ENCODE data around the gene LRP1-AS. TPM values are rescaled to one million over a fixed set of nuclear protein-coding genes. Genes with fewer than 3 reads are reported as not detected.

Gene LRP1-AS
- polyA plus RNA-seq, 1 donor (not counting 4 experiments of a cell fraction or from before 2014, with no cell fraction given), result not detected

GRCh38 chr12:57185403-57185802, 38.0 kb upstream of the LRP1-AS start:
- H3K36me3 ChIP-seq (ENCODE audit: control insufficient read depth in 2 of 2, extremely low read depth in 1 of 2, insufficient read depth in 2 of 2, low read length in 2 of 2), result peaks cover 0 to 26% of the 10 kb centered on the region in 2 experiments
- TF ChIP-seq EZH2 (IDR thresholded peaks at IDR 0.05; ENCODE audit: low read length) (no peak), CTCF (optimal IDR thresholded peaks at IDR 0.05 in 1 of 3, IDR thresholded peaks at IDR 0.05 in 1 of 3, conservative IDR thresholded peaks at IDR 0.05 in 1 of 3; ENCODE audit: extremely low read depth in 1 of 3, insufficient read depth in 2 of 3, low read length in 3 of 3) (no peak)
- peaks cover 9% of the 10 kb centered on the region for H3K4me1 ChIP-seq (ENCODE audit: control insufficient read depth, extremely low read depth, insufficient read depth, low read length)
- H3K27ac ChIP-seq (ENCODE audit: control insufficient read depth, insufficient read depth, low read length), result no peak overlapping the region
- dilution Hi-C loops (cut with MboI; ENCODE audit: extremely low pct_ligation_motif_present, low sequenced_read_pairs), result no loop called here
- H3K4me3 ChIP-seq (ENCODE audit: control insufficient read depth in 2 of 3, extremely low read depth in 1 of 3, insufficient read depth in 2 of 3, low read depth in 1 of 3, low read length in 3 of 3), result no peak overlapping the region
- H3K79me2 ChIP-seq (ENCODE audit: control insufficient read depth, insufficient read depth, low read length), result no peaks in the 10 kb centered on the region
- FAIRE-seq, result no peak
- DNase-seq (ENCODE audit: low read depth, low spot score), result no peak
- no peak overlapping the region for H3K4me2 ChIP-seq (ENCODE audit: control insufficient read depth, extremely low read depth, insufficient read depth, low read depth, low read length)
- H3K27me3 ChIP-seq (ENCODE audit: control insufficient read depth, extremely low read depth, insufficient read depth, low read length), result no peaks in the 10 kb centered on the region
- no peaks in the 10 kb centered on the region for H3K9me1 ChIP-seq (ENCODE audit: control insufficient read depth, extremely low read depth, insufficient read depth, low read length)
- no peak overlapping the region for H3K9ac ChIP-seq (ENCODE audit: control insufficient read depth, extremely low read depth, insufficient read depth, low read length)
- no peaks in the 10 kb centered on the region for H3K9me3 ChIP-seq (ENCODE audit: control insufficient read depth, low read depth, low read length)
- H4K20me1 ChIP-seq (ENCODE audit: control insufficient read depth, extremely low read depth, insufficient read depth, low read length), result no peaks in the 10 kb centered on the region
- no peak overlapping the region for H2AFZ ChIP-seq (ENCODE audit: control insufficient read depth, low read length)

GRCh38 chr12:57183939-57184725, 36.7 kb upstream of the LRP1-AS start:
- Histone ChIP-seq H3K27ac (ENCODE audit: control insufficient read depth, insufficient read depth, low read length) (no peak overlapping the region), H3K9me3 (ENCODE audit: control insufficient read depth, low read depth, low read length) (no peaks in the 10 kb centered on the region), H3K27me3 (ENCODE audit: control insufficient read depth, extremely low read depth, insufficient read depth, low read length) (no peaks in the 10 kb centered on the region), H4K20me1 (ENCODE audit: control insufficient read depth, extremely low read depth, insufficient read depth, low read length) (no peaks in the 10 kb centered on the region), H3K4me1 (ENCODE audit: control insufficient read depth, extremely low read depth, insufficient read depth, low read length) (peaks cover 9% of the 10 kb centered on the region), H3K79me2 (ENCODE audit: control insufficient read depth, insufficient read depth, low read length) (no peaks in the 10 kb centered on the region), H3K36me3 (ENCODE audit: control insufficient read depth in 2 of 2, extremely low read depth in 1 of 2, insufficient read depth in 2 of 2, low read length in 2 of 2) (peaks cover 0 to 27% of the 10 kb centered on the region in 2 experiments), H3K4me2 (ENCODE audit: control insufficient read depth, extremely low read depth, insufficient read depth, low read depth, low read length) (no peak overlapping the region), H2AFZ (ENCODE audit: control insufficient read depth, low read length) (no peak overlapping the region), H3K9me1 (ENCODE audit: control insufficient read depth, extremely low read depth, insufficient read depth, low read length) (no peaks in the 10 kb centered on the region), H3K4me3 (ENCODE audit: control insufficient read depth in 2 of 3, extremely low read depth in 1 of 3, insufficient read depth in 2 of 3, low read depth in 1 of 3, low read length in 3 of 3) (no peak overlapping the region), H3K9ac (ENCODE audit: control insufficient read depth, extremely low read depth, insufficient read depth, low read length) (no peak overlapping the region)
- dilution Hi-C loops (cut with MboI; ENCODE audit: extremely low pct_ligation_motif_present, low sequenced_read_pairs), result no loop called here
- no peak for FAIRE-seq
- TF ChIP-seq EZH2 (IDR thresholded peaks at IDR 0.05; ENCODE audit: low read length), result no peak
- TF ChIP-seq CTCF (optimal IDR thresholded peaks at IDR 0.05 in 1 of 3, IDR thresholded peaks at IDR 0.05 in 1 of 3, conservative IDR thresholded peaks at IDR 0.05 in 1 of 3; ENCODE audit: extremely low read depth in 1 of 3, insufficient read depth in 2 of 3, low read length in 3 of 3), result no peak
- DNase-seq (ENCODE audit: low read depth, low spot score), result no peak

Measured in keratinocyte (primary cell).